GM10248 (cell line): Measurements from ENCODE around the gene CEP170B.

Experiments
- CTCF ChIA-PET: fragments of 300-600 bp; sonication (Branson Sonifier 250); formaldehyde crosslinking; extraction: SDS; loops from one replicate; lab custom pipeline; 2021; ENCODE audit warnings: antibody characterized with exemption; lab: Yijun Ruan, JAX
- POLR2A ChIA-PET: fragments of 350-650 bp; sonication (Branson Sonifier 250); formaldehyde crosslinking; extraction: SDS; loops from one replicate; lab custom pipeline; 2020; ENCODE audit warnings: antibody characterized with exemption; lab: Yijun Ruan, JAX
- DNase-seq: peaks from one replicate; pipeline ENCODE4 v3.0.0; 2012; ENCODE audit errors: extremely low spot score
- TF ChIP-seq, protein P1 (sequence below): IDR thresholded peaks from 2 replicates; pipeline ENCODE4 v1.5.1; 2012; ENCODE audit warnings: mild to moderate bottlenecking, low read depth; ENCODE audit errors: extremely low read depth, missing control alignments, control extremely low read depth

The CEP170B gene

DNA sequence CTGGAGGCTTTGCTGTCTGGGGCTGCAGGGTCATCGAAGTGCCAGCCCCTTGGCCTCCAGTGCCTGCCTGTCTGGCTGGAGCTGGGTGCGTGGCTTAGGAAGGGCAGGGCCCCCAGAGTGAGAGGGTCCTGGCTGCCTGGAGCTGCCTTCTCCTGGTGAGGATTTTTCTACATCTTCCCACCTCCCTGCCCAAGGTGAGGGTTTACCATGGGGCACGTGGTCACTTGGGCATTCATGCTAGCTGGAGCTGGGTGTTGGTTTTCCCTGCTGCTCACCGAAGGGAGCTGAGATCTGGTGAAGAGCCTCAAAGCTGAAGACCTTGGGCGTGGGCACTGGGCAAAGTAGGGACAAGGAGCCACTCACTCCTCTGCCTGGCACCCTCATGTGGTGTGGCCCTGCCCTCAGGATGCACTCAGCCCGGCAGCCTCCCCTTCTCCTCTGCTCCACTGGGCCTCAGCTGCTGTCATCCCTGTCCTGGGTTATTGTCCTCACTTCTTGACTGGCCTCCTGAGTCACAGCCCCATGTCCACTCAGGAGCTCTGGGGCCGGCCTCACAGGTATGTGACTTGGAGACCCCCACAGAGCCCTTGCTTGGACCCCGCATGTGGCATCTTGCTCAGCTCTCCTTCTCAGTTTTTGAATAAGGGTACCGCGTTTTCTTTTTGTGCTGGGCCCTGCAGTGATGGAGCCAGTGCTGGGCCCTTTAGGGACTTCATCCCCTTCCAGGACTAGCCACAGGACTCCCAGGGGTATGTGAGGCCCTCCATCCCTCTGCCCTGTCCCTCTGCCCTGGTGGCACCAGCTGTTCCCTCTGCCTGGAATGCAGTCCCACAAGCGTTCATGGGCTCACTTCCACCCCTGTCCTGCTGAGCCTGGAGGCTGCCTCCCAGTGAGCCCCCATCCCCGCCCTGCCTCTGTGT is 1.6 kb downstream of the CEP170B start:
- ChIA-PET CTCF (interaction anchor here (0.6 kb wide), 1 partner anchor 8 kb away, joined by 3 read pairs; no protein-coding TSS in a partner anchor), POLR2A (no interaction called here)
- TF ChIP-seq, protein P1, sequence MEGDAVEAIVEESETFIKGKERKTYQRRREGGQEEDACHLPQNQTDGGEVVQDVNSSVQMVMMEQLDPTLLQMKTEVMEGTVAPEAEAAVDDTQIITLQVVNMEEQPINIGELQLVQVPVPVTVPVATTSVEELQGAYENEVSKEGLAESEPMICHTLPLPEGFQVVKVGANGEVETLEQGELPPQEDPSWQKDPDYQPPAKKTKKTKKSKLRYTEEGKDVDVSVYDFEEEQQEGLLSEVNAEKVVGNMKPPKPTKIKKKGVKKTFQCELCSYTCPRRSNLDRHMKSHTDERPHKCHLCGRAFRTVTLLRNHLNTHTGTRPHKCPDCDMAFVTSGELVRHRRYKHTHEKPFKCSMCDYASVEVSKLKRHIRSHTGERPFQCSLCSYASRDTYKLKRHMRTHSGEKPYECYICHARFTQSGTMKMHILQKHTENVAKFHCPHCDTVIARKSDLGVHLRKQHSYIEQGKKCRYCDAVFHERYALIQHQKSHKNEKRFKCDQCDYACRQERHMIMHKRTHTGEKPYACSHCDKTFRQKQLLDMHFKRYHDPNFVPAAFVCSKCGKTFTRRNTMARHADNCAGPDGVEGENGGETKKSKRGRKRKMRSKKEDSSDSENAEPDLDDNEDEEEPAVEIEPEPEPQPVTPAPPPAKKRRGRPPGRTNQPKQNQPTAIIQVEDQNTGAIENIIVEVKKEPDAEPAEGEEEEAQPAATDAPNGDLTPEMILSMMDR: no peak
- no peak for DNase-seq

- ChIA-PET POLR2A (no interaction called here), CTCF (interaction anchor here (0.6 kb wide), 1 partner anchor 8 kb away, joined by 3 read pairs; no protein-coding TSS in a partner anchor)
These were observed 2.4 kb downstream of the CEP170B start for GRCh38 chr14:104867371-104868059.

GRCh38 chr14:104868060-104868740 is 3.1 kb downstream of the CEP170B start:
- POLR2A ChIA-PET: no interaction called here
- CTCF ChIA-PET: no interaction called here
- no peak for DNase-seq

More at GRCh38 chr14:104867371-104868059, 2.4 kb downstream of the CEP170B start:
- TF ChIP-seq, protein P1: no peak
- no peak for DNase-seq

DNA sequence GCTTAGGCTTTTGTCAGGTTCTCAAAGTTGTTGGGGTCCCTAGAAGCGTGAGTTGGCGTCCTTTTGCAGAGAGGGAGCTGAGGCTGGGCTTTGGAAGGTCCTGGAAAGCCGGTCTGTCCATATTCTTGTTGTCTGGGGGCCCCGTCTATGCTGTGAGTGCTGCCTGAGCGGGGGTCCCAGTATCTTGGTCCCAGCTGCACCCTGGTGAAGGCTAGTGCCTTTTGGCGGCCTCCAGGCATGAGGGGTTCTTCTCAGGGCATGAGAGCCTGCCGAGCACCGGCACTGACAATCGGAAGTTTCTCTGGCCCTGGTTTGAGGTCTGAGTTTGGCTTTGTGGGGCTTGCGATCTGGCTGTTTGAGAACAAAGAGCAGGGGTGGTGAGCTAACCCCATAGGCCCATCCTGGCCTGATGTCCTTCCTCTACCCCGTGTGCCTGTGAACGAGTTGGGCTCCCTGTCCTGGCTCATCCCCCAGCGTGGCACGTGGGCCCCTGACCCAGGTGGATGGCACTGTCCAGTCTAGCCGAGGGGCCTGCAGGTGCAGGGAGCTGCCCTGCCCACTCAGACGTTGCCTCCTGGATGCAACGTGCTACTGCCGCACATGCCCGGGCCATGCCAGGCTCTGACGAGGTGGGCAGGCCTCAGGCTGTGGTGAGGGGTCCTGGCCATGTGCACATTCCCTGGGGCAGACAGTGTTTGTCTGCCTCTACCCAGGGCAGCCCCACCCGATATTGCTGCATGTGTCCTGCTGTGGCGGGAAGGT is 3.9 kb downstream of the CEP170B start:
- POLR2A ChIA-PET: no interaction called here
- TF ChIP-seq, protein P1: no peak
- no peak for DNase-seq
- CTCF ChIA-PET: no interaction called here

More at GRCh38 chr14:104868060-104868740, 3.1 kb downstream of the CEP170B start:
- TF ChIP-seq, protein P1: no peak

DNA sequence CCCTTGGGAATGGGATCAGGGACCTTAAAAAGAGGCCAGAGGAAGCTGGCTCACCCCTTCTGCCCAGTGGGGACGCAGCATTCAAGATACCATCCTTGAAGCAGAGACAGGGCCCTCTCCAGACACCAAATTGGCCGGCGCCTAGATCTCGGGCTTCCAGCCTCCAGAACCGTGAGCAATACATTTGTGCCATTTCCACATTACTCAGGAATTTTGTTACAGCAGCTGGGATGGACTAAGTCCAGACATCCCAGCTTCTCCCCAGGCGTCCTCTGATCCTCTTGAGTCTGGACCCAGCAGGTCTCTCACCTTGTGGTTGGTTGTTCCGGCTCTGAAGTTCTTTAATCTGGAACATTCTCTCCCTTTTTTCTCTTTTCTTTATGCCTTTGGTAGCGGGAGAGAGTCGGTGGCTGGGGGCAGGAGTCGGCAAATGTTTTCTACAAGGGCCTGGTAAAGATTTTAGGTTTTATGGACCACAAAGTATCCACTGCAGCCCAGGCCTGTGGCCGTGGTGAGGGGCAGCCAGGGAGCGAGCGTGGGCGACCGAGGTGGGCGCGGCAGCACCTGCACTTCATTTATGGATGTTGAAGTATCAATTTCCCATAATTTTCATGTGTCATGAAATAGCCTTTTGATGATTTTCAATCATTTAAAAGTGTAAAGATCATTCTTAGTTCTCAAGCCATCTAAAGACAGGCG is 4.8 kb downstream of the CEP170B start:
- ChIA-PET CTCF (interaction anchor here (1.5 kb wide), 1 partner anchor 101 kb away, joined by 3 read pairs; no protein-coding TSS in a partner anchor), POLR2A (no interaction called here)
- no peak for DNase-seq
- TF ChIP-seq, protein P1: no peak
